NCI-H2196 (cell line): ENCODE measurements around the gene RNF144B.
"Not testable (repeated sequence)": the region's sequence is repeated elsewhere in the genome, so short reads cannot be mapped to it uniquely, and the experiment has no call there.

Experiments used
- DNase-seq: peaks from one replicate; lab custom pipeline; 2025; ENCODE audit not compliant: unreplicated experiment; lab: John Stamatoyannopoulos, UW

Gene RNF144B

DNA sequence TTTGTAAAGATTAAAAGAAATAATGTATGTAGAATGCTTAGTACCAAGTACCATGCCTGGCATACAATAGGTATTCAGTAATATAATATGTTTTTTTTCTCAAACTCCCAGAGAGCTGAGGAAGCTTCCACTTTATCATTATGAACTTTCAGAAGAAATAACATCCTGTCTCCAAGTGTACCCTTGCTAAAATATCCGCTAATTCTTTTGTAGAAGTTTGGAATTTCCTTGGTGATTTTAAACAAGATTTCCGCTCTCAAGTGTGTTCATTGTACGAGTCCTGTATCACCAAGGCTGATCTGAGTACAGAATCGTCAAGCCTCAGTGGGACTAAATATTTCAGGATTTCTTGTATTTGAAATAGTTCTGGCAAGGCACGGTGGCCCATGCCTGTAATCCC, 16.1 kb upstream of the RNF144B start:
- DNase-seq = no peak

- DNase-seq = no peak
Measured at GRCh38 chr6:18371656-18372055, 15.5 kb upstream of the RNF144B start.

DNA sequence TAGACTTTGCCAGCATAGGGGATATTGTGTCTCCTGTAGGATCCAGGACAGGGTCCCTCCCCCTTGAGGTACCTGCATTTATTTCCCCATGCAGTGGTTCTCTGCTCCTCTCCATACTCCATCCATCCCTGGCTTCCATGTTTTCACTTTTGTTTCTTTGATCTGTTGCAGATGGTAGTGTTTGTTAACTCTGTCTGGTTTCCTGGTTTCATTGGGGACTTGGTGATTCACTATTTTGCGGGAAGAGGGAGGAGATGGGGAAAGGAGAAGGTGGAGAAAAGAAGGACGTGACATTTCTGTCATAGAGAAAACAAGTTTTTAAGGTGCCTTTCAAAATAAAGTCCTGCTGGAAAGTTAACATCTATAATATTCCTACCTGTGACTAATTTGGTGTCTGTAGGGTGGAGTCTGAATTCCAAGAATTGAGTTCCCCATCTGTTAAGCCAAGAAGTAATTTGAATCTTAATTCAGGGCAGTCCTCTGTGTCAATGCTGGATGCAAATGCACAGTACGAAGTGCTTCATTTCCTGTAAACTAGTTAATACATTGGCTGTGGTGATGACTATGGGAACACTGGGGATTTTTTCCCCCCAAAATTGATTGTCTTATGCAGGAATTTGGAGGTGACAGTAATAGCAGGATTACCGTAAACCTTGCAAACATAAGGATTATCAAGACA, 6.9 kb upstream of the RNF144B start:
- DNase-seq = no peak

DNA sequence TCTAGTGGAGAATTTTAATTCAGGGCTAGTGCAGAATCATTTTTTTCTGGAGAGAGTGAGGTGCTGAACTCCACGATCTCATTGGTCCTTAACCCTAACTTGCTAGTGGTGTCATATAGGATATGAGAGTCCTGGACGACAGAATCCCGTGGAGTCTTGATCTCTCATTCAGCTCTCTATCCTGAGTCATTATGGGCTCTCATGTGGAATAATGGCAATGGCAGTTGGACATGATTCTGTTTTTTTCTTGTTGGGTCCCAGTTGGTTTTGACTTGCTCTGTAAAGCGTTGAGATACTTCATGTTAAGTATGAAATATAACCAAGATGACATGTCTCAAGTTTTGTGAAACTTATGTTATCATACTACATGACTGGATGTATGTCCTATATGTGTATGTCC, 6.3 kb upstream of the RNF144B start:
- DNase-seq = no peak

- DNase-seq = no peak
Measured at GRCh38 chr6:18383441-18383840, 3.7 kb upstream of the RNF144B start.

- no peak for DNase-seq
Measured at GRCh38 chr6:18384621-18385020, 2.5 kb upstream of the RNF144B start.

- DNase-seq = no peak
Measured at GRCh38 chr6:18386298-18386976, 713 bp upstream of the RNF144B start.

- DNase-seq = no peak
Measured at GRCh38 chr6:18388271-18388670, 1.1 kb downstream of the RNF144B start.

GRCh38 chr6:18388942-18389341, 1.8 kb downstream of the RNF144B start:
- DNase-seq = no peak

GRCh38 chr6:18389479-18389878, 2.3 kb downstream of the RNF144B start:
- DNase-seq = no peak

- DNase-seq = no peak
Measured at GRCh38 chr6:18390476-18390875, 3.3 kb downstream of the RNF144B start.

DNA sequence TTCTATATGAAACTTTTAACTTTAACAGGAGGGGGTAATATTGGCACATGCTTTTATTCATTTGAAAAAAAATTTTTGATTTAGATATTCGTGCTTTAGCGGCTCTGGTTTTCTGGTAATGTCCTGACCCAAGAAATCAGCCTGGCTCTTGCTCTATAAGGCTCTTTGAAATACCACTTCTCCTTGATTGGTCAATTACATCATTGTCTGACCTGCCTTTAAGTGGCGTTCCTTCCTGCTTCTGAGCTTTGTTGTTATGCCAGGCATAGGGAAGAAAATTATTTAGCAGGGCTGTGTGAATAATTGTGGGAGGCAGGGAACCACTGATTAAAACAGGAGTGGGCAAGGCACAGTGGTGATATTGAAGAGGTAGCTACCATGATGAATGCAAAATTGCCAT, 3.9 kb downstream of the RNF144B start:
- DNase-seq = no peak

DNA sequence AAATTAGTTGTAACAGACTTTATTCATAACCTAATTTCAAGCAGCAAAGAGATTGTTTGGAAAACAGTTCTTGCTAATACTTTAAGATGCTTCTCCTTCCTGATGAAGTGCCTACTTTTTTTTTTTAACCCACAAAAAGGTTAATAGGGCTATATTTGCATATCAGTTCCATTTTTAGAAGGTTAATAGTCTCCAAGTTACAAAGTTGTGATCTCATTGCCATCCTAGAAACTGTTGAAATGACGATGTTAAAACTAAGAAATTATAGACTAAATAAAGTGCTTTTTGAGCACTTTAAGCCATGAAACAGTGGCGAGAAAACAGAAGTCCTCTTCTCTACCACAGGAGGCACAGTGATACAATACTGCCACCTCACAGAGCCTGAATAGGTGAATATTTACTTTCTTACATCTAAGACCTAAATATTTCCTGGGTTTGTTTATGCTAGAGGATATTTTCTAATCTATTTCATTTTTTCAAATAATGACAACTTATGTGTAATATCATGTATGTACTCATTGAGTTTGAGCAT, 5.3 kb downstream of the RNF144B start:
- DNase-seq = no peak

GRCh38 chr6:18393698-18394097, 6.5 kb downstream of the RNF144B start:
- no peak for DNase-seq

DNA sequence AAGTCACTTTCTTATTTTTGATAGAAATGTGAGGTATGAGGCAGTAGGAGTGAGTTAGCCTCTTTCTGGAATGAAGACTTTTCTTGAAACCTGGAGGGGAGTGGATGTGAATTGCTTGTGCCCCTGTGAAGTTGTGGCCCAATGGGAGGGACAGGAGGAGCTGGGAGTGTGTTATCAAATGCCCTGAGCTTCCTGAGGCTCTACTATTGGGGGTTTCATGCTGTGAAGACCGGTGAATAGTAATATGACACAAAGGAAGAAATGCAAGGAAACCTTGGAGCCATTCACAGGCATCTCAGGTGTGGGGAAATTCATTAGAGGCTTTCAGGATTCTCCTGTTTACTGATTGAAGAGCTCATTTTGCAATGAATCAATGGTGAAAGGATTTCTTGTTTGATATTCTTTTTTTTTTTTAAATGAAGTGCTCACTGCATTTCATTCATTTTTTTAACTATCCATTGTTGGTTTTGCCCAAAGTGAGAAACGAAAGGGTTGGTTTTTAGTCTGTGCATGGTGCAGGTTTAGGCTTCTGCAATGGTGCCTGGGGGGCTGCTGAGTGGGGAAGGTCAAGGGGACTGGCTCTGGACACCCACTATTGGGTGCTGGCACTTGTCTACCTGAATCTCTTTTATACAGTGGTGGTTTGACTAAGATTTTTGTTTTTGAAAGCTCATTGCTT, 8.2 kb downstream of the RNF144B start:
- DNase-seq = no peak

DNA sequence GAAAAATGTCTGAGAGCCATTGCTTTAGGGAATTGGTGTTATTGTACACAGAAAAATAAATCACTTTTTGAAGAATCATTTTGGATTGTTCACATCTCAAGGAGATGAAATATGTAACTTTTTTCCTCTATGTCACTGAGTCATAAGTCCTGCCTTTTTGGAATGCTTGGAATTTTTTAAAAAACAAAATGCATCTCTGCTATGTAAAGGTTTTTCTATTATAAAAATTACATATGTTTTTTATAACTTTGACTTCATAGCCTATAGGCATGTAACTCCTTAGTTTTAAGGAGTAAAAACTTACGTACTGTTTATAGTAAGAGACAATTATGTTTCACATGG, 8.7 kb downstream of the RNF144B start:
- no peak for DNase-seq

- no peak for DNase-seq
Measured at GRCh38 chr6:18397701-18398100, 10.6 kb downstream of the RNF144B start.

GRCh38 chr6:18398225-18398624, 11.1 kb downstream of the RNF144B start:
- DNase-seq = not testable (repeated sequence)

DNA sequence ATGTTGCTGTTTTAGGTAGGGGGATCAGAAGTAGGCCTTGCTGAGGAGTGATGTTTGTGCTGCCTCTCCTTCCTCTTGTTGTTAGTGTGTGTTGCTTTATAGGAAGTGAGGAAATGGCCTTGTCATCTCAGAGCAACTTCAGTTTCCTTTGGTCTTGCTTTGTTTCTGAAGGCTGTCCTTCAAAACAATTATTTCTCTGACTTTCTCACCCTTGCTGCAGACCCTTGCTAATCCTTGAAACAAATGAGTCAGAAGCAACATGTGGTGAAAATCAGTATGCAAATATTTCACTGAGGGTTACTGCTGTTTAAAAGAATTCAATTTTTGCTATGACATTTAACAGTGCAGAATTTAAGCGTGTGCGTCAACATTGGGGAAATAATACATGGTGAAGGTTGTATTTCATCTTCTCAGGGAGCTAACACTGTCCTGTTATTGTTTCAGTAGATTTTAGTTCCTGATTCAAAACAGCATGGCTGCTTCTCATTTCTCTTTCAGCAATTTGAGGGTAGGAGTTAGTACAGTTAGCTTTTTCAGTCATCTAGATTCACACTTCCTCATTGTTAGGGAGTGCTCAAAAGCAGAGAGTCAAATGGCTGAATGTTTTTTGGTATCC, 13.8 kb downstream of the RNF144B start:
- no peak for DNase-seq

- not testable (repeated sequence) for DNase-seq
Measured at GRCh38 chr6:18404965-18405364, 17.8 kb downstream of the RNF144B start.

- no peak for DNase-seq
Measured at GRCh38 chr6:18405477-18406293, 18.5 kb downstream of the RNF144B start.
